GM19324 (cell line): Measurements from ENCODE around the gene SMC4.

Experiments
- ATAC-seq: cut with Tn5 transposase; IDR thresholded peaks from one replicate; pipeline ENCODE4 v1.9.1; 2021; ENCODE audit warnings: mild to moderate bottlenecking, moderate library complexity; ENCODE audit not compliant: unreplicated experiment, low FRiP score

The SMC4 gene

GRCh38 chr3:160473978-160474377 lies 74.5 kb downstream of the SMC4 start:
- ATAC-seq = no peak

- no peak for ATAC-seq
Observed at GRCh38 chr3:160474416-160474838, 75.0 kb downstream of the SMC4 start.

- ATAC-seq = no peak
Observed at GRCh38 chr3:160475153-160475552, 75.7 kb downstream of the SMC4 start.

DNA sequence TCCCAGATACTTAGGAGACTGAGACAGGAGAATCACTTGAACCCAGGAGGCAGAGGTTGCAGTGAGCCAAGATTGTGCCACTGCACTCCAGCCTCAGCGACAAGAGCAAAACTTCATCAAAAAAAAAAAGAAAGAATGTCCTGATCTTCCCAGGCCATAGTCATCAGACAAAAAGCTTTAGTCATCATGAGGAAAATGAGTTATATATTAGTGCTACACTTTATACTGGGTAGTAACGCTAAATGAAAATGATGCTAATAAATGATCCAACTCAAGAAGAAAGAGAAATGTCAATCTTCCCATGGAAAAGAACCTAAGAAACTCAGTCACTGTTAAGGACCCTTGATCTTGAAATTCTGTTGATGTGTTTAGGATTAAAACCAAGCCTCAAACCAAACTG lies 76.4 kb downstream of the SMC4 start:
- no peak for ATAC-seq

- no peak for ATAC-seq
Observed at GRCh38 chr3:160477750-160478149, 78.3 kb downstream of the SMC4 start.

DNA sequence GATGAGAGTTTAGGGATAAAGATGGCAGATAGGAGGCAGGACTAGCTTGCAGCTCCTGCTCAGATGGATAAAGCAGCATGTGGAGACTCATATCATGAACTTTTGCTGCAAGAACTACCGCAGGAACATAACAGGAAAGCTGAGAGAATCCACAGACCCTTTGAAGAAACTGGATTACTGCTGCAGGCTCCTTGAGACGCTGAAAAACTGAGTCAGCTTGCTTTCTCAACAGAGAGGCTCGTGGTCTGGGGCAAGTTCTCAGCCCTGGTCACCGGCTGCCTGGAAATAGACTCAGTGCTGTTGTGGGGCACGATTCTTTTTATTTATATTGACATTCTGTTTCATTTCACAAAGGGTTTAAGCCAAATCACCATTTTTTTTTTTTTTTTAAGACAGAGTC lies 78.9 kb downstream of the SMC4 start:
- no peak for ATAC-seq

DNA sequence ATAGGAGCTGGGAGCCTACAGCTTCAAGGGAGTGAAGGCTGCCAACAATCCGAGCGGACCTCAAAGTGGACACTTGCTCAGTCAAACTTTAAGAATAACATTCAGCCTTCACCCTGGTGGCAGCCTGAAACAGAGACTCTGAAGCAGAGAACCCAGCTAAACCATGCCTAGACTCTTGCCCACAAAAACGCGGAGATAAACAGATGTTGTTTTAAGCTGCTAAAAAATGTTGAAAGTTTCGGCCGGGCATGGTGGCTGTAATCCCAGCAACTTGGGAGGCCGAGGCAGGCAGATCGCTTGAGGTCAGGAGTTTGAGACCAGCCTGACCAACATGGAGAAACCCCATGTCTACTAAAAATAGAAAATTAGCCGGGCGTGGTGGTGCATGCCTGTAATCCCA lies 79.9 kb downstream of the SMC4 start:
- no peak for ATAC-seq

- ATAC-seq = no peak
Observed at GRCh38 chr3:160480931-160481330, 81.5 kb downstream of the SMC4 start.

DNA sequence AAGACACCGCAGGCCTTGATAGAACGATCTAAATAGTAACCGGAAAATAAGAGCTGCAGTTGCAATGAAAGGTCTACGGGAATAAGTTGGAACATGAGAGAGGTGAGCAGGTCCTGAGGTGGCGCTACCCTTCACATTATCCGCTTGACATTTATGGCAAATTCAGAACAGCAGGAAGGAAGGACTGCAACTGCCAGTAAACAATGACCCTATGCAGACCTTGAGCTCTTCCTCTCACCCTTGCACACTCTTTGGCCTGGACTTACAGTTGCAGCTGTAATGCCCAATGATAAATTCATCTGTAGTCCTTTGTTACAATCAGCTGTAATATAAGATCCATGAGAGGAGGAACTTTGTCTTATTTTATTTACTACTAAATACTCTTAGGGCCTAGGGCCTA lies 82.4 kb downstream of the SMC4 start:
- ATAC-seq = no peak

DNA sequence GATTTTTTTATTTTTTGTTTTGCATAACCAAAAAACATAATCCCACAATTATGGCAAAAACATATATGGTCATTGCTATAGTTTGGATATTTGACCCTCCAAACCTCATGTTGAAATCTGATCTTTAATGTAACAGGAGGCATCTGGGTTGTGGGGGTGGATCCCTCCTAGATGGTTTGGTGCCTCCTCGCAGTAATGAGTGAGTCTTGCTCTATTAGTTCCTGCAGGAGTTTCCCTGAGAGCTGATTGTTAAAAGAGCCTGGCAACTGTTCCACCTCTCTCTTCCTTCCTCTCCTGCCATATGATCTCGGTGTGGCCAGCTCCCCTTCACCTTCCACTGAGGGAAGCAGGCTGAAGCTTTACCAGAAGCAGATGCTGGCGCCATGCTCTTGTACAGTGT lies 83.3 kb downstream of the SMC4 start:
- ATAC-seq = no peak
